Choroid plexus epithelial cell (primary cell): ENCODE data around the gene TBC1D5.
A peak's percentile ranks its signal among the peaks of the same experiment; 100 is the strongest.

ENCODE experiments used
- DNase-seq: peaks from one replicate; pipeline ENCODE4 v3.0.0-alpha.2; 2010; ENCODE audit warnings: low read depth
- H3K4me3 ChIP-seq: 2 replicates; pipeline ENCODE4 v1.5.1; 2011; ENCODE audit warnings: low read depth, mild to moderate bottlenecking, control low read depth, low read length, moderate library complexity
- CTCF ChIP-seq: conservative IDR thresholded peaks from 2 replicates; pipeline ENCODE4 v1.5.1; 2011; ENCODE audit warnings: low read depth, mild to moderate bottlenecking, control low read depth, inconsistent platforms, low read length, moderate library complexity

The TBC1D5 gene

GRCh38 chr3:17333446-17333845 lies 409.0 kb downstream of the TBC1D5 start:
- no peak for DNase-seq
- TF ChIP-seq CTCF, result no peak
- no peak overlapping the region for H3K4me3 ChIP-seq

DNA sequence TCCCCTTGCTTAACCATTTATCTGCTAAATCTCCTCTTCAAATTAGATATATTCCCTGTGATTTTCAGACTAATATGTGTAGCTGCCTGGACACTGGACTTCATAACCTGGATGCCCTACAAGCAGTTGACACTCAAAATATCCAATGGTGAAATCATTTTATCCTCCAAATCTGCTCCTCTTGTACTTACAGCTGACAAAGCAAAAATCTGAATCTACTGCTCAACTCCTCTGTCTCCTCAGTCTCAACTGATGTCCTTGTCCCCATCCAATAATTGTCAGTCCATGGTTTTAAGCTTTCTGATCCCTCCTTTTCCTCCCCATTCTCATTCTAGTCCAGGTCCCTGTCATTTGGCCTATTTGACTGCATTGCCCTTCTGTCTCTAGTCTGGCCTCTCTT lies 411.8 kb downstream of the TBC1D5 start:
- TF ChIP-seq CTCF, result no peak
- H3K4me3 ChIP-seq, result no peak overlapping the region
- DNase-seq, result no peak

DNA sequence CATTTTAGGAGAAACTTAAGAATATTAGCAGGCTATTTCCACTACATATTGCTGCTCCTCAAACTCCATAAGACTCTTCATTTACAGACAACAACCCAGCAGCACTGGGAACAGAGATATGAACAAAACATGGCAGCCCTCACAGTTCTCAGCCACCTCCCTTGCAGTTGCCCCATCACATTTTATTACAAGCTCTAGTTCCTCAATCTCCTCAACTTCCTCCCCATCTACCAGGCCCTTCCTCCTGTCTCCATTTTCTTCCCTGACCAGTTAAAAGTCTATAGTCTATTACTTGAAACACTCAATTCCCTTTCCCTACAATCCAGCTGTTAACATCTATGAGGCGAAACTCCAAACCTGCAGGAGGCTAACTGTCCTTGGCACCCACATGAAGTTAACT lies 412.5 kb downstream of the TBC1D5 start:
- no peak for DNase-seq
- TF ChIP-seq CTCF, result no peak
- no peak overlapping the region for H3K4me3 ChIP-seq

DNA sequence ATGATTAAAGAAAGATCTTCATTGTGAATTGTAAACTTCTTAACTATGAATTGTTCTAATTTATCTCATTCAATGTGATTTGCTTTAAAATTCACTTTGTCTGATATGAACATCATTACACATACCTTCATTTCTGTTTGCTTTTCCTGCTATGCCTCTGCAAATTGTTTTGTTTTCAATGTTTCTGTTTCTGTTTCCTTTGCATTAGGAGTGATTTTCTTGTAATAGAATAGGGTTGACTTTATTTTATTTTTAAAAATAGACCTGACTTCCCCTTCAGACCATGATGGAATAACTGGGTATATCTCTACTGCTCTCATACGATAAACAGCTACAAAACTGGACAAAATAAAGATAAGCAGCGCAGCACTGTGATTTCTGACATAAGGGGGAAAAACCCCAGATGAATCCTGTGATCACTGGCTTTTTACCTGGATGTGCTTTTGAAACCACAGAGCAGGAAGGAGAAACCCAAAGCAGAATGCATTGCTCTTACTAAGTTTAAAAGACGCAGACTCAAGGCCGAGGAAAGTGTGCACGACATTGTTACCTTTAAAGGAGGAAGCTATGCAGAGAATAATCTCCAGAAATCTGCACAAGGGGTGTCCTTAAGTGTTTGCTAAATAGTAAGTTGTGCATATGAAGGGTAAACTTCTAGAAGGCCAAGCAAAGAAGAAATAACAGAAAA lies 420.2 kb downstream of the TBC1D5 start:
- DNase-seq, result no peak
- TF ChIP-seq CTCF, result no peak
- H3K4me3 ChIP-seq, result no peak overlapping the region

GRCh38 chr3:17320266-17320665 lies 422.2 kb downstream of the TBC1D5 start:
- no peak for TF ChIP-seq CTCF

GRCh38 chr3:17315897-17316296 lies 426.5 kb downstream of the TBC1D5 start:
- TF ChIP-seq CTCF, result no peak
- H3K4me3 ChIP-seq, result no peak overlapping the region
- DNase-seq, result no peak

More at GRCh38 chr3:17320266-17320665, 422.2 kb downstream of the TBC1D5 start:
- H3K4me3 ChIP-seq, result no peak overlapping the region
- DNase-seq, result peak; percentile 6

GRCh38 chr3:17314171-17314570 lies 428.3 kb downstream of the TBC1D5 start:
- no peak for DNase-seq
- no peak overlapping the region for H3K4me3 ChIP-seq
- TF ChIP-seq CTCF, result no peak
